ENCODE results near the gene MARK3.
"Not testable (repeated sequence)": the region's sequence is repeated elsewhere in the genome, so short reads cannot be mapped to it uniquely, and the experiment has no call there.

Gene MARK3

DNA sequence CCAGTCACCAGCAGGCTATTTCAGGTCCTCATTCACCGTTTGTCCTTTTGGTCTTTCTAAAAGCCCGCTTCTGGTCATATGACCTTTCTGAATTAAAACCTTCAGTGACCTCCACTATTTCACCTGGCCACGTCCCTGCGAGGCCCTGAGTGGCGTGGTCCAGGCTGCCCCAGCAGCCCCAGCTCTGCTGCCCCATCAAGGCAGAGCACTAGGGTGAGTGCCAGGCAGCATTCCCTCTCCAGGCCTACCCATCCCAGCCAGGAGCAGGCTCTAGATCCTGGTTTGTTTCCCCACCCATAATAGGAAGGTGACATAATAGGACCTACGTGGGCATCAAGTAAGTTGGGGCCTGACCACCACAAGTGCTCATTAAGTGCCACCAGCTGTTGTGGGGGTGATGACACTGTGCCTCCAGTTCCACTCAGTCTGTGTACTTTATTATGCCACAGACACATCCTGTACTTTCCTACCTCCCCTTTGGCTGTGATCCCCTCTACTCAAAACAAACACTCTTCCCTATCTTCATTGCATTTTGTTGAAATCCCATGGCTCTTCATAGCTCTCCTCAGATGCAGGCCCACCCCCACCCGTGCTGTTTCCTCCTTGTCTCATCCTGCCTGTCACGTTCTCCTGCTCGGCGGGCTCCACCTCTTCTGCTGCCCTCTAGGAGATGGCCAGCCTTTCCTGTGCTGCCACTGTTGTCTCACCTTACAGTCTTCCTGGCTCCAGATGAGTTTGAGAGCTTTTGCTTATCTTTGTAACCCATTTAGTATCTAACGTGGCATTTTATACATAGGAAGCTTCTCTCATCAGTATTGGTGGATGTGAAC is 116.0 kb downstream of the MARK3 start:
- Histone ChIP-seq H3K36me3 (ENCODE audit: control insufficient read depth, insufficient read depth, low read length) (peaks cover 19% of the 10 kb centered on the region), H3K9me3 (ENCODE audit: control insufficient read depth, insufficient read depth, low read length) (no peaks in the 10 kb centered on the region), H3K9ac (ENCODE audit: low read depth, low read length) (no peak overlapping the region), H3K4me3 (ENCODE audit: low read depth, low read length) (no peak overlapping the region), H3K4me1 (ENCODE audit: control insufficient read depth, insufficient read depth, low read length) (no peaks in the 10 kb centered on the region), H3K27me3 (ENCODE audit: control insufficient read depth, insufficient read depth, low read length) (no peaks in the 10 kb centered on the region)

- peaks cover 19% of the 10 kb centered on the region for H3K36me3 ChIP-seq (ENCODE audit: control insufficient read depth, insufficient read depth, low read length)
- no peaks in the 10 kb centered on the region for H3K4me1 ChIP-seq (ENCODE audit: control insufficient read depth, insufficient read depth, low read length)
- H3K4me3 ChIP-seq (ENCODE audit: low read depth, low read length) = no peak overlapping the region
- no peak overlapping the region for H3K9ac ChIP-seq (ENCODE audit: low read depth, low read length)
- H3K9me3 ChIP-seq (ENCODE audit: control insufficient read depth, insufficient read depth, low read length) = no peaks in the 10 kb centered on the region
- no peaks in the 10 kb centered on the region for H3K27me3 ChIP-seq (ENCODE audit: control insufficient read depth, insufficient read depth, low read length)
Measured at GRCh38 chr14:103501921-103502669, 116.9 kb downstream of the MARK3 start.

DNA sequence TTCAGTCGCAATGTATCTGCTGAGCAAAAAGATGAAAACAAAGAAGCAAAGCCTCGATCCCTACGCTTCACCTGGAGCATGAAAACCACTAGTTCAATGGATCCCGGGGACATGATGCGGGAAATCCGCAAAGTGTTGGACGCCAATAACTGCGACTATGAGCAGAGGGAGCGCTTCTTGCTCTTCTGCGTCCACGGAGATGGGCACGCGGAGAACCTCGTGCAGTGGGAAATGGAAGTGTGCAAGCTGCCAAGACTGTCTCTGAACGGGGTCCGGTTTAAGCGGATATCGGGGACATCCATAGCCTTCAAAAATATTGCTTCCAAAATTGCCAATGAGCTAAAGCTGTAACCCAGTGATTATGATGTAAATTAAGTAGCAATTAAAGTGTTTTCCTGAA is 117.7 kb downstream of the MARK3 start:
- H3K36me3 ChIP-seq (ENCODE audit: control insufficient read depth, insufficient read depth, low read length) = peaks cover 19% of the 10 kb centered on the region
- H3K9me3 ChIP-seq (ENCODE audit: control insufficient read depth, insufficient read depth, low read length) = no peaks in the 10 kb centered on the region
- no peak overlapping the region for H3K9ac ChIP-seq (ENCODE audit: low read depth, low read length)
- H3K4me1 ChIP-seq (ENCODE audit: control insufficient read depth, insufficient read depth, low read length) = no peaks in the 10 kb centered on the region
- H3K27me3 ChIP-seq (ENCODE audit: control insufficient read depth, insufficient read depth, low read length) = no peaks in the 10 kb centered on the region
- H3K4me3 ChIP-seq (ENCODE audit: low read depth, low read length) = no peak overlapping the region

DNA sequence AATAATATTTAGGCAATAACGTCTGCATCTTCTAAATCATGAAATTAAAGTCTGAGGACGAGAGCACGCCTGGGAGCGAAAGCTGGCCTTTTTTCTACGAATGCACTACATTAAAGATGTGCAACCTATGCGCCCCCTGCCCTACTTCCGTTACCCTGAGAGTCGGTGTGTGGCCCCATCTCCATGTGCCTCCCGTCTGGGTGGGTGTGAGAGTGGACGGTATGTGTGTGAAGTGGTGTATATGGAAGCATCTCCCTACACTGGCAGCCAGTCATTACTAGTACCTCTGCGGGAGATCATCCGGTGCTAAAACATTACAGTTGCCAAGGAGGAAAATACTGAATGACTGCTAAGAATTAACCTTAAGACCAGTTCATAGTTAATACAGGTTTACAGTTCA is 118.1 kb downstream of the MARK3 start:
- Histone ChIP-seq H3K36me3 (ENCODE audit: control insufficient read depth, insufficient read depth, low read length) (peaks cover 20% of the 10 kb centered on the region), H3K4me3 (ENCODE audit: low read depth, low read length) (no peak overlapping the region), H3K4me1 (ENCODE audit: control insufficient read depth, insufficient read depth, low read length) (no peaks in the 10 kb centered on the region), H3K9ac (ENCODE audit: low read depth, low read length) (no peak overlapping the region), H3K9me3 (ENCODE audit: control insufficient read depth, insufficient read depth, low read length) (no peaks in the 10 kb centered on the region), H3K27me3 (ENCODE audit: control insufficient read depth, insufficient read depth, low read length) (no peaks in the 10 kb centered on the region)

DNA sequence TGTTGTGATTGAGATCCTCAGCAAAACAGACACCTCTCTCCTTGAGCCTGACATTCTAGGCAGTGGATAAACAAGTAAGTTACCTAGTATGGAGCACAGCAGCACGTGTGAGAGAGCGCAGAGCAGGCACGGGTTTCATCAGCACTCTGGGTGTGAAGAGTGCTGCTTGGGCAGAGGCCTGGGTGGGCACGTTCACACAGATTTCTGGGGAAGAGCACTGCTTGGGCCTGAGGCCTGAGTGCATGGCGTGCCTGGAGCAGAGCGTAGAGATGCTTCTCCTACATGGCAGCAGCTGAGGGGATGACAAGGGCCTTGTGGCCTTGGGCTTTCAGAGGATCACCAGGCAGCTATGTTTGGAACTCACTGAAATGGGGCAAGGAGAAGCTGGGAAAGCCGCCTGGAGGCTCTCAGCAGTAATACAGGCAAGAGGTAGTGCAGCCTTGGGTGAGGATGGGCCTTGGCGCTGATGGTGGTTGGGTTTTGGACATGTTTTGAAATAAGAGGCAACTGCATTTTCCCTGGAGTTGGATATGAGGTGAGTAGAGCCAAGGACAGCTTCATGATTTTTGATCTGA is 119.9 kb downstream of the MARK3 start:
- H3K9ac ChIP-seq (ENCODE audit: low read depth, low read length) = no peak overlapping the region
- no peaks in the 10 kb centered on the region for H3K27me3 ChIP-seq (ENCODE audit: control insufficient read depth, insufficient read depth, low read length)
- H3K4me3 ChIP-seq (ENCODE audit: low read depth, low read length) = no peak overlapping the region
- H3K9me3 ChIP-seq (ENCODE audit: control insufficient read depth, insufficient read depth, low read length) = no peaks in the 10 kb centered on the region
- no peaks in the 10 kb centered on the region for H3K4me1 ChIP-seq (ENCODE audit: control insufficient read depth, insufficient read depth, low read length)
- H3K36me3 ChIP-seq (ENCODE audit: control insufficient read depth, insufficient read depth, low read length) = peaks cover 28% of the 10 kb centered on the region

GRCh38 chr14:103507751-103508150 is 122.5 kb downstream of the MARK3 start:
- H3K4me3 ChIP-seq (ENCODE audit: low read depth, low read length) = no peak overlapping the region
- H3K36me3 ChIP-seq (ENCODE audit: control insufficient read depth, insufficient read depth, low read length) = peaks cover 27% of the 10 kb centered on the region

GRCh38 chr14:103508521-103509329 is 123.5 kb downstream of the MARK3 start:
- Histone ChIP-seq H3K4me1 (ENCODE audit: control insufficient read depth, insufficient read depth, low read length) (no peaks in the 10 kb centered on the region), H3K9ac (ENCODE audit: low read depth, low read length) (no peak overlapping the region), H3K27me3 (ENCODE audit: control insufficient read depth, insufficient read depth, low read length) (no peaks in the 10 kb centered on the region), H3K9me3 (ENCODE audit: control insufficient read depth, insufficient read depth, low read length) (no peaks in the 10 kb centered on the region), H3K4me3 (ENCODE audit: low read depth, low read length) (no peak overlapping the region), H3K36me3 (ENCODE audit: control insufficient read depth, insufficient read depth, low read length) (peaks cover 26% of the 10 kb centered on the region)

More at GRCh38 chr14:103507751-103508150, 122.5 kb downstream of the MARK3 start:
- no peaks in the 10 kb centered on the region for H3K9me3 ChIP-seq (ENCODE audit: control insufficient read depth, insufficient read depth, low read length)
- H3K27me3 ChIP-seq (ENCODE audit: control insufficient read depth, insufficient read depth, low read length) = no peaks in the 10 kb centered on the region
- H3K9ac ChIP-seq (ENCODE audit: low read depth, low read length) = no peak overlapping the region
- no peaks in the 10 kb centered on the region for H3K4me1 ChIP-seq (ENCODE audit: control insufficient read depth, insufficient read depth, low read length)

GRCh38 chr14:103509864-103510723 is 124.9 kb downstream of the MARK3 start:
- Histone ChIP-seq H3K4me3 (ENCODE audit: low read depth, low read length) (no peak overlapping the region), H3K4me1 (ENCODE audit: control insufficient read depth, insufficient read depth, low read length) (no peaks in the 10 kb centered on the region), H3K9me3 (ENCODE audit: control insufficient read depth, insufficient read depth, low read length) (no peaks in the 10 kb centered on the region), H3K27me3 (ENCODE audit: control insufficient read depth, insufficient read depth, low read length) (no peaks in the 10 kb centered on the region), H3K36me3 (ENCODE audit: control insufficient read depth, insufficient read depth, low read length) (peaks cover 17% of the 10 kb centered on the region), H3K9ac (ENCODE audit: low read depth, low read length) (no peak overlapping the region)

GRCh38 chr14:103510724-103511693 is 125.8 kb downstream of the MARK3 start:
- no peaks in the 10 kb centered on the region for H3K27me3 ChIP-seq (ENCODE audit: control insufficient read depth, insufficient read depth, low read length)
- no peak overlapping the region for H3K4me3 ChIP-seq (ENCODE audit: low read depth, low read length)
- peaks cover 12% of the 10 kb centered on the region for H3K36me3 ChIP-seq (ENCODE audit: control insufficient read depth, insufficient read depth, low read length)

DNA sequence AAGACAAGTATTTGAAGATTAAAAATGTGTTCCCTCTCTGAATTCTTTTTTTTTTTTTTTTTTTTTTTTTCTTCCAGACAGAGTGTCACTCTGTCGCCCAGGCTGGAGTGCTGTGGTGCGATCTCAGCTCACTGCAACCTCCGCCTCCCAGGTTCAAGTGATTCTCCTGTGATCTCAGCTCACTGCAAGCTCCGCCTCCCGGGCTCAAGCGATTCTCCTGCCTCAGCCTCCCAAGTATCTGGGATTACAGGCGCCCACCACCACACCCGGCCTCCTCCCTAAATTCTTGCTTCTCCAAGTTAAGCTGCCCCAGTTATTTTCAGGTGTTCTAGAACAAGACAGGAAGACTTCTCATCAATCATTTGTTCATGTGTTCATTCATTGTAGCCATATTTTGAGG is 127.0 kb downstream of the MARK3 start:
- H3K4me3 ChIP-seq (ENCODE audit: low read depth, low read length); H3K9ac ChIP-seq (ENCODE audit: low read depth, low read length); H3K9me3 ChIP-seq (ENCODE audit: control insufficient read depth, insufficient read depth, low read length); H3K4me1 ChIP-seq (ENCODE audit: control insufficient read depth, insufficient read depth, low read length); H3K27me3 ChIP-seq (ENCODE audit: control insufficient read depth, insufficient read depth, low read length): not testable (repeated sequence)
- peaks cover 12% of the 10 kb centered on the region for H3K36me3 ChIP-seq (ENCODE audit: control insufficient read depth, insufficient read depth, low read length)

More at GRCh38 chr14:103510724-103511693, 125.8 kb downstream of the MARK3 start:
- no peaks in the 10 kb centered on the region for H3K4me1 ChIP-seq (ENCODE audit: control insufficient read depth, insufficient read depth, low read length)
- no peaks in the 10 kb centered on the region for H3K9me3 ChIP-seq (ENCODE audit: control insufficient read depth, insufficient read depth, low read length)
- H3K9ac ChIP-seq (ENCODE audit: low read depth, low read length) = no peak overlapping the region
